PC-9 (cell line): ENCODE results near the gene SLC43A3.

Experiments
- CTCF ChIP-seq: fragments of 200-600 bp; sonication (generic); conservative IDR thresholded peaks from 2 replicates; pipeline ENCODE4 v1.6.1; 2017; ENCODE audit warnings: mixed run types, antibody characterized with exemption, mild to moderate bottlenecking, moderate library complexity
- EZH2 ChIP-seq: fragments of 200-600 bp; sonication (generic); IDR thresholded peaks from 2 replicates; pipeline ENCODE4 v1.8.0; 2017; ENCODE audit warnings: antibody characterized with exemption, low read depth

- TF ChIP-seq CTCF (no peak), EZH2 (no peak)
Measured at GRCh38 chr11:57475671-57476046, 48.7 kb upstream of the SLC43A3 start.
